Activated CD8-positive, alpha-beta memory T cell treated with anti-CD3 and anti-CD28 coated beads, Interleukin-2, amount 50 U/mL, for 4 hours (primary cell): Measurements from ENCODE around the gene FYTTD1.

Source experiments
- DNase-seq: peaks from one replicate; pipeline ENCODE4 v3.0.0-alpha.2; 2020

The FYTTD1 gene

GRCh38 chr3:197737749-197738462 is 11.8 kb upstream of the FYTTD1 start:
- DNase-seq = no peak

- DNase-seq = no peak
These were observed 6.9 kb upstream of the FYTTD1 start for GRCh38 chr3:197742787-197743186.

- DNase-seq = no peak
These were observed 3.5 kb upstream of the FYTTD1 start for GRCh38 chr3:197746209-197746608.

- DNase-seq = no peak
These were observed 2.9 kb upstream of the FYTTD1 start for GRCh38 chr3:197746801-197747237.

GRCh38 chr3:197748597-197749314 is 927 bp upstream of the FYTTD1 start:
- no peak for DNase-seq

- no peak for DNase-seq
These were observed 425 bp upstream of the FYTTD1 start for GRCh38 chr3:197749315-197749600.

GRCh38 chr3:197750396-197750831 is 731 bp downstream of the FYTTD1 start:
- peak; percentile 48 for DNase-seq

- peak; percentile 37 for DNase-seq
These were observed 1.4 kb downstream of the FYTTD1 start for GRCh38 chr3:197750858-197751737.

GRCh38 chr3:197752107-197752506 is 2.4 kb downstream of the FYTTD1 start:
- DNase-seq = no peak

- no peak for DNase-seq
These were observed 3.6 kb downstream of the FYTTD1 start for GRCh38 chr3:197753263-197753662.

- DNase-seq = no peak
These were observed 7.0 kb downstream of the FYTTD1 start for GRCh38 chr3:197756704-197757103.

GRCh38 chr3:197758512-197758911 is 8.8 kb downstream of the FYTTD1 start:
- no peak for DNase-seq

GRCh38 chr3:197761784-197762183 is 12.1 kb downstream of the FYTTD1 start:
- no peak for DNase-seq

- no peak for DNase-seq
These were observed 25.6 kb downstream of the FYTTD1 start for GRCh38 chr3:197775317-197775716.

GRCh38 chr3:197782230-197782629 is 32.5 kb downstream of the FYTTD1 start:
- no peak for DNase-seq

GRCh38 chr3:197784019-197784585 is 34.4 kb downstream of the FYTTD1 start:
- no peak for DNase-seq

GRCh38 chr3:197787412-197787811 is 37.7 kb downstream of the FYTTD1 start:
- DNase-seq = no peak

- DNase-seq = no peak
These were observed 39.6 kb downstream of the FYTTD1 start for GRCh38 chr3:197789309-197789708.

GRCh38 chr3:197790033-197790432 is 40.4 kb downstream of the FYTTD1 start:
- DNase-seq = no peak

GRCh38 chr3:197791113-197791891 is 41.6 kb downstream of the FYTTD1 start, which contains the start of gene LRCH3:
Gene LRCH3 (plus strand): TSS chr3:197791254. CDS start chr3:197791279, 25 bp downstream.
- DNase-seq = peak; percentile 82

GRCh38 chr3:197791892-197792647 is 42.4 kb downstream of the FYTTD1 start:
- DNase-seq = peak; percentile 39
